ENCODE results near the gene ISL2. TPM values are rescaled to one million over a fixed set of nuclear protein-coding genes. Genes with fewer than 3 reads are reported as not detected.

ISL2 gene
- total RNA-seq, 1 donor from 2014 or later = 2.4 TPM

- intact Hi-C loops (cut with micrococcal nuclease) = no loop called here
Observed at GRCh38 chr15:76327191-76328105, 9.1 kb upstream of the ISL2 start.

GRCh38 chr15:76328106-76328696 is 8.4 kb upstream of the ISL2 start:
- intact Hi-C loops (cut with micrococcal nuclease) = no loop called here

GRCh38 chr15:76328958-76329357 is 7.6 kb upstream of the ISL2 start:
- intact Hi-C loops (cut with micrococcal nuclease) = no loop called here

- intact Hi-C loops (cut with micrococcal nuclease) = loop anchor here (10.0 kb wide), 1 partner anchor 855 kb away; no protein-coding TSS in a partner anchor
Observed at GRCh38 chr15:76330080-76330680, 6.4 kb upstream of the ISL2 start.

GRCh38 chr15:76332796-76333195 is 3.8 kb upstream of the ISL2 start:
- intact Hi-C loops (cut with micrococcal nuclease) = loop anchor here (10.0 kb wide), 1 partner anchor 852 kb away; no protein-coding TSS in a partner anchor

GRCh38 chr15:76333309-76333708 is 3.3 kb upstream of the ISL2 start:
- intact Hi-C loops (cut with micrococcal nuclease) = loop anchor here (10.0 kb wide), 1 partner anchor 851 kb away; no protein-coding TSS in a partner anchor

GRCh38 chr15:76333720-76334437 is 2.7 kb upstream of the ISL2 start:
- intact Hi-C loops (cut with micrococcal nuclease) = loop anchor here (10.0 kb wide), 1 partner anchor 851 kb away; no protein-coding TSS in a partner anchor

GRCh38 chr15:76334438-76335306 is 1.9 kb upstream of the ISL2 start:
- intact Hi-C loops (cut with micrococcal nuclease) = loop anchor here (1.0 to 10.0 kb wide), 5 partner anchors 48 to 1132 kb away; partner anchors contain the start of gene C15orf39

GRCh38 chr15:76335307-76336253 is 993 bp upstream of the ISL2 start:
- intact Hi-C loops (cut with micrococcal nuclease) = loop anchor here (1.0 to 10.0 kb wide), 9 partner anchors 24 to 1133 kb away; partner anchors contain the start of genes C15orf39, ETFA and SCAPER

- intact Hi-C loops (cut with micrococcal nuclease) = loop anchor here (2.0 to 10.0 kb wide), 6 partner anchors 146 to 1135 kb away; partner anchors contain the start of genes C15orf39 and SCAPER
Observed at GRCh38 chr15:76337059-76337695, 604 bp downstream of the ISL2 start.

- intact Hi-C loops (cut with micrococcal nuclease) = loop anchor here (2.0 to 10.0 kb wide), 6 partner anchors 147 to 1136 kb away; partner anchors contain the start of genes C15orf39 and SCAPER
Observed at GRCh38 chr15:76337696-76338485, 1.3 kb downstream of the ISL2 start.

GRCh38 chr15:76338486-76339304 is 2.1 kb downstream of the ISL2 start:
- intact Hi-C loops (cut with micrococcal nuclease) = loop anchor here (5.0 to 10.0 kb wide), 3 partner anchors 314 to 1136 kb away; partner anchors contain the start of gene C15orf39

- intact Hi-C loops (cut with micrococcal nuclease) = loop anchor here (5.0 to 10.0 kb wide), 3 partner anchors 313 to 1137 kb away; partner anchors contain the start of gene C15orf39
Observed at GRCh38 chr15:76339305-76340197, 3.0 kb downstream of the ISL2 start.

- intact Hi-C loops (cut with micrococcal nuclease) = no loop called here
Observed at GRCh38 chr15:76340198-76340802, 3.7 kb downstream of the ISL2 start.

Measured in T-helper 1 cell treated with Interleukin-12 subunit alpha and Interleukin-12 subunit beta and Interleukin-4 antibody, amounts not matched to agents 30 ng/mL and 1 ng/mL, for 36 hours (primary cell).